Measurements from ENCODE around the gene SULT1A2. TPM values are rescaled to one million over a fixed set of nuclear protein-coding genes. Genes with fewer than 3 reads are reported as not detected.
"Not testable (repeated sequence)": the region's sequence is repeated elsewhere in the genome, so short reads cannot be mapped to it uniquely, and the experiment has no call there.

Gene SULT1A2
- total and polyA plus RNA-seq, 2 of the 8 experiments (the other 6 are each of a cell fraction or from before 2014, with no cell fraction given): 0.29 to 0.35 TPM

DNA sequence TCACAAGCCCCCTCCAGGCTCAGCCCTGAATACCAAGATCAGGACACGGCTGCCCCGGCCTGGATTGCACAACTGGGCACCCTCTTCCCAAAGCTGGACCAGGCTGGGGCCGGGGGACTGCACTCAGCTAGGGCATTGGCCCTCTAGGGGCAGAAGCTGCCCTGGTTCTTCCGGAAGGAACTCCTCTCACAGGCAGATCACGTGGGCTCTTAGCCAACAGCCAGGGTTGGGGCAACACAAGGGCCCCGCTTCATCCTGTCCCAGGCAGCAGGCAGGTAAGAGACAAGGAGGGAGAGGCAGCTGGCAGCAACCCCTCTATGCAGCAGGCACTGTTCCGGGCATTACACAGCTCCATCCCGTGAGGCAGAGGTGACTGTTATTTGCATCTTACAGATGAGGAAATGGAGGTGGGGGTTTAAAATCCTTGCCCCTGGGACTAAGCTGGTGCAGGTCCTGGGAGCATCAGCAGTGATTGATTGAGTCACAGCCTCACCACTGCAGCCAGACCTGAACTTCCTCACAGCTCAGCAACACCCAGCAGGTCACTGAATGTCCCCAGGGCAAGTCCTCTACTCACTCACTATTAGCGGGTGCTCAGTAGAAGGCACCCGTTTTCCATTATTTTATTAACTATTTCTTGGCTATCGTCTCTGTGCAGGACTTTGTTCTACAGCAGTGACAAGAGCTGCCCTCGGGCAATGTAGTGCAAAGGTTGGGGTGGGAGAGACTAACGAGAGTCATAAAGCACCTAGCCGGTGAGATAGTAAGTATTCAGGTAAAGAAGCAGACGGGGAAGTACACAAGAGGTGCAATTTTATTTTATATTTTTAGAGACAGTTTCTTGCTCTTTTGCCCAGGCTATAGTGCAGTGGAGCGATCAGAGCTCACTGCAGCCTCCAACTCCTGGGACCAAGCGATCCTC lies 15.8 kb upstream of the SULT1A2 start:
- H3K14ac ChIP-seq (ENCODE audit: insufficient read length); DNase-seq (ENCODE audit: low read depth in 1 of 2, low spot score in 2 of 2); H2AFZ ChIP-seq (ENCODE audit: low read length); H3K79me2 ChIP-seq (ENCODE audit: control insufficient read depth in 1 of 2, insufficient read depth in 2 of 2, low read length in 2 of 2); H4K20me1 ChIP-seq (replicated peaks in 1 of 2; ENCODE audit: control insufficient read depth in 1 of 2, insufficient read depth in 2 of 2, low read length in 2 of 2); H3K4me2 ChIP-seq (ENCODE audit: insufficient read depth in 1 of 2, low read depth in 2 of 2, low read length in 2 of 2); H3K23me2 ChIP-seq (ENCODE audit: low read depth, low read length); H2BK120ac ChIP-seq (replicated peaks; ENCODE audit: low read depth, low read length); H2BK12ac ChIP-seq (ENCODE audit: low read depth, low read length); H2AK5ac ChIP-seq (ENCODE audit: low read depth, low read length); H3K4me3 ChIP-seq (ENCODE audit: extremely low read depth in 1 of 4, insufficient read depth in 2 of 4, low read depth in 3 of 4, low read length in 4 of 4); FAIRE-seq; H3K9ac ChIP-seq (replicated peaks in 1 of 4; ENCODE audit: extremely low read depth in 1 of 4, low read depth in 3 of 4, low read length in 3 of 4); H3K79me1 ChIP-seq (ENCODE audit: low read depth, low read length); H2BK15ac ChIP-seq (ENCODE audit: low read length); H4K5ac ChIP-seq (ENCODE audit: insufficient read length, low read depth, low read length); H3K56ac ChIP-seq (replicated peaks; ENCODE audit: insufficient read length, low read depth, low read length); H3K27ac ChIP-seq (ENCODE audit: low read depth, low read length); H3K36me3 ChIP-seq (ENCODE audit: control insufficient read depth in 2 of 4, insufficient read depth in 4 of 4, low read length in 3 of 4); H3K23ac ChIP-seq (ENCODE audit: insufficient read length); H2BK5ac ChIP-seq (ENCODE audit: low read depth, low read length); H4K91ac ChIP-seq (replicated peaks; ENCODE audit: insufficient read length, low read length); CTCF ChIA-PET (ENCODE audit: partially characterized antibody); H3K27me3 ChIP-seq (replicated peaks in 1 of 4; ENCODE audit: control insufficient read depth in 3 of 4, extremely low read depth in 1 of 4, insufficient read depth in 3 of 4, low read length in 3 of 4); H4K8ac ChIP-seq (ENCODE audit: extremely low read depth, insufficient read depth, low read length); H2BK20ac ChIP-seq (ENCODE audit: low read length); H3K4ac ChIP-seq (replicated peaks; ENCODE audit: insufficient read length, low read depth, low read length); POLR2A ChIA-PET (ENCODE audit: partially characterized antibody); H3K18ac ChIP-seq (ENCODE audit: extremely low read depth, low read length); H3K9me3 ChIP-seq (ENCODE audit: insufficient read depth in 2 of 2, low read depth in 1 of 2, low read length in 1 of 2): not testable (repeated sequence)
- peaks cover 0 to 16% (median 8%) of the 10 kb centered on the region in 4 experiments; a peak in 4 of 7 replicates for H3K4me1 ChIP-seq (replicated peaks in 1 of 4; ENCODE audit: control insufficient read depth in 3 of 4, insufficient read depth in 4 of 4, low read length in 3 of 4)
- no CpG with 5 or more reads among the region's 17 CpGs for WGBS, 2 experiments (ENCODE audit: extremely low coverage in 1 of 2, insufficient coverage in 1 of 2, insufficient read length in 1 of 2, insufficient replicate concordance in 2 of 2, low coverage in 1 of 2, low lambda C conversion rate in 2 of 2, missing lambda C conversion rate in 1 of 2)

All from H1 (cell line).